ENCODE data around the gene AUTS2.
A peak's percentile ranks its signal among the peaks of the same experiment; 100 is the strongest.

Gene AUTS2

GRCh38 chr7:70774950-70775527 is 1176.8 kb downstream of the AUTS2 start:
- DNase-seq (ENCODE audit: low read depth in 2 of 2), result no peak
- TF ChIP-seq, protein P1, sequence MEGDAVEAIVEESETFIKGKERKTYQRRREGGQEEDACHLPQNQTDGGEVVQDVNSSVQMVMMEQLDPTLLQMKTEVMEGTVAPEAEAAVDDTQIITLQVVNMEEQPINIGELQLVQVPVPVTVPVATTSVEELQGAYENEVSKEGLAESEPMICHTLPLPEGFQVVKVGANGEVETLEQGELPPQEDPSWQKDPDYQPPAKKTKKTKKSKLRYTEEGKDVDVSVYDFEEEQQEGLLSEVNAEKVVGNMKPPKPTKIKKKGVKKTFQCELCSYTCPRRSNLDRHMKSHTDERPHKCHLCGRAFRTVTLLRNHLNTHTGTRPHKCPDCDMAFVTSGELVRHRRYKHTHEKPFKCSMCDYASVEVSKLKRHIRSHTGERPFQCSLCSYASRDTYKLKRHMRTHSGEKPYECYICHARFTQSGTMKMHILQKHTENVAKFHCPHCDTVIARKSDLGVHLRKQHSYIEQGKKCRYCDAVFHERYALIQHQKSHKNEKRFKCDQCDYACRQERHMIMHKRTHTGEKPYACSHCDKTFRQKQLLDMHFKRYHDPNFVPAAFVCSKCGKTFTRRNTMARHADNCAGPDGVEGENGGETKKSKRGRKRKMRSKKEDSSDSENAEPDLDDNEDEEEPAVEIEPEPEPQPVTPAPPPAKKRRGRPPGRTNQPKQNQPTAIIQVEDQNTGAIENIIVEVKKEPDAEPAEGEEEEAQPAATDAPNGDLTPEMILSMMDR (IDR thresholded peaks at IDR 0.05; ENCODE audit: low read depth, low read length), result no peak
- no peak overlapping the region for H3K4me3 ChIP-seq (replicated peaks in 1 of 2; ENCODE audit: low read depth in 2 of 2, low read length in 2 of 2)

- DNase-seq (ENCODE audit: low read depth in 2 of 2), result peak; percentile 4 to 5
- TF ChIP-seq, protein P1 (IDR thresholded peaks at IDR 0.05; ENCODE audit: low read depth, low read length), result no peak
- H3K4me3 ChIP-seq (replicated peaks in 1 of 2; ENCODE audit: low read depth in 2 of 2, low read length in 2 of 2), result no peak overlapping the region
These were observed 1177.4 kb downstream of the AUTS2 start for GRCh38 chr7:70775570-70776156.

DNA sequence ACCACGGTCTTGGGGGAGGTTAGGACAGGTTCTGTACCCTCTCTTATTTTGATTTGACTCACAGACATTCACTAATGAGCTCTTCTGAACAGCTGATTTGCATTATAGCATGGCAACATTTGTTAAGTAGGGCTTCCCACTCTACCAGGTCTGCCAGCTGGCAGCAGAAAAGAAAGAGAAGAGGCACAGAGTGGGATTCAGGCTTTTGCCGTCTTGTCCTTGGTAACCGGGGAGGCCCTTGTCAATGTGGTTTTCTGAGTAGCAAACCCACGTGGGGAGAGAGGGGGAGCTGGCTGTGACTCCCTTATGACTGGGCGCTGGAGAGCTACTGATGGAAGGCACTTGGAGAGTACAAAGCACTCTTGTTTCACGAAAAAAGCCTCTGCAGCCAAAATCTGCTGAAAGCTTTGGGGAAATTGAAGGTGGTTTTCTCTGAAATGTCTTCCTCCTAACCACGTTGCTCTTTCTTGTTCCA is 1178.4 kb downstream of the AUTS2 start:
- TF ChIP-seq, protein P1 (IDR thresholded peaks at IDR 0.05; ENCODE audit: low read depth, low read length), result no peak
- no peak overlapping the region for H3K4me3 ChIP-seq (replicated peaks in 1 of 2; ENCODE audit: low read depth in 2 of 2, low read length in 2 of 2)
- DNase-seq (ENCODE audit: low read depth in 2 of 2), result peak in 1 of 2 donors; percentile 12

- TF ChIP-seq, protein P1 (IDR thresholded peaks at IDR 0.05; ENCODE audit: low read depth, low read length), result no peak
- H3K4me3 ChIP-seq (replicated peaks in 1 of 2; ENCODE audit: low read depth in 2 of 2, low read length in 2 of 2), result no peak overlapping the region
- no peak for DNase-seq (ENCODE audit: low read depth in 2 of 2)
These were observed 1179.0 kb downstream of the AUTS2 start for GRCh38 chr7:70777251-70777650.

- H3K4me3 ChIP-seq (replicated peaks in 1 of 2; ENCODE audit: low read depth in 2 of 2, low read length in 2 of 2), result no peak overlapping the region
- TF ChIP-seq, protein P1 (IDR thresholded peaks at IDR 0.05; ENCODE audit: low read depth, low read length), result no peak
- no peak for DNase-seq (ENCODE audit: low read depth in 2 of 2)
These were observed 1180.3 kb downstream of the AUTS2 start for GRCh38 chr7:70778585-70778984.

- H3K4me3 ChIP-seq (replicated peaks in 1 of 2; ENCODE audit: low read depth in 2 of 2, low read length in 2 of 2), result no peak overlapping the region
- TF ChIP-seq, protein P1 (IDR thresholded peaks at IDR 0.05; ENCODE audit: low read depth, low read length), result no peak
- no peak for DNase-seq (ENCODE audit: low read depth in 2 of 2)
These were observed 1181.0 kb downstream of the AUTS2 start for GRCh38 chr7:70779321-70779720.
